Ishikawa (cell line): ENCODE measurements around the gene VSX1.

Experiments used
- EP300 ChIP-seq: IDR thresholded peaks from 2 replicates; pipeline ENCODE4 v1.6.1; 2012; ENCODE audit warnings: borderline replicate concordance
- FOXM1 ChIP-seq: IDR thresholded peaks from 2 replicates; pipeline ENCODE4 v1.6.1; 2012; ENCODE audit warnings: low read depth, borderline replicate concordance
- MAX ChIP-seq: IDR thresholded peaks from 2 replicates; pipeline ENCODE4 v1.6.1; 2012
- REST ChIP-seq: IDR thresholded peaks from 2 replicates; pipeline ENCODE4 v1.6.1; 2012; ENCODE audit warnings: low read depth, mild to moderate bottlenecking
- TCF12 ChIP-seq: IDR thresholded peaks from 2 replicates; pipeline ENCODE4 v1.6.1; 2012; ENCODE audit warnings: low read depth
- TEAD4 ChIP-seq: IDR thresholded peaks from 2 replicates; pipeline ENCODE4 v1.6.1; 2012
- YY1 ChIP-seq: IDR thresholded peaks from 2 replicates; pipeline ENCODE4 v1.6.1; 2012; ENCODE audit warnings: low read depth

- no peak for TF ChIP-seq MAX
- no peak for TF ChIP-seq EP300
- TF ChIP-seq TEAD4: no peak
- no peak for TF ChIP-seq TCF12
- no peak for TF ChIP-seq YY1
- TF ChIP-seq REST: no peak
- no peak for TF ChIP-seq FOXM1
Observed at GRCh38 chr20:25129428-25129827, 47.5 kb upstream of the VSX1 start.
